OCI-LY3 (cell line): ENCODE measurements around the gene NOTUM.

Experiments
- CTCF ChIP-seq: fragments of 200-600, 300-600 bp; sonication (generic); IDR thresholded peaks from 2 replicates; pipeline ENCODE4 v1.5.1; 2014; ENCODE audit warnings: antibody characterized with exemption, low read length, low read depth
- EZH2phosphoT487 ChIP-seq: fragments of 200-600 bp; shearing (Covaris generic); IDR thresholded peaks from 2 replicates; pipeline ENCODE4 v1.6.1; 2018; ENCODE audit warnings: antibody characterized with exemption, mixed run types, low read depth

DNA sequence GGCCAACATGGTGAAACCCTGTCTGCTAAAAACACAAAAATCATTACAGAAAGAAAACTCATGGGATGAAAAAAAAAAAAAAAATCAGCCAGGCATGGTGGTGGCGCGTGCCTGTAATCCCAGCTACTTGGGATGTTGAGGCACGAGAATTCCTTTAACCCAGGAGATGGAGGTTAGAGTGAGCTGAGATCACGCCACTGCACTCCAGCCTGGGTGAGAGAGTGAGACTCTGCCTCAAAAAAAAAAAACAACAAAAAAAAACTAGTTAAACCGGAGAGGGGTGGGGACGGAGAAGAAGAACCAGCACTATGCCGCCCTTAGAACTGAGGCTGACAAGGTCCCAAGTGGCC is 7.4 kb upstream of the NOTUM start:
- TF ChIP-seq CTCF (no peak), EZH2phosphoT487 (no peak)
